Uterus (tissue), 4 donors: ENCODE data around the gene TSGA10IP. TPM values are rescaled to one million over a fixed set of nuclear protein-coding genes. Genes with fewer than 3 reads are reported as not detected.

Experiments used
- total RNA-seq, 4 donors: library from RNA; depleted of rRNA in 3 of 4; stranded (reverse); fragments of >200 nt in 3 of 4; gene quantifications; one replicate each; pipeline versions ENCODE4 v1.1.0 to v1.2.4, GENCODE V29; 2014 to 2023
- donor health status: DM: yes; HTN: yes; CAD: no.

TSGA10IP gene
- total RNA-seq, 4 donors from 2014 or later, result not detected

Other genes starting within 250 kb of the TSGA10IP start
- gene KAT5, start 233.2 kb upstream of the TSGA10IP start, total RNA-seq, result 100 to 1,000 TPM in 2 of 4 donors, 10 to 100 TPM in 2; 37.1 to 113 (median 81.5) TPM
- gene RNASEH2C, start 224.7 kb upstream of the TSGA10IP start, total RNA-seq, result 100 to 1,000 TPM in 1 of 4 donors, 10 to 100 TPM in 3; 35.2 to 107 (median 65.4) TPM
- gene AP5B1, start 164.5 kb upstream of the TSGA10IP start, total RNA-seq, result 10 to 100 TPM in 1 of 4 donors, 1 to 10 TPM in 3; 2.4 to 17.1 (median 5.7) TPM
- 1 to 10 TPM in 1 of 4 donors, not detected in 3; 1.0 TPM for gene OVOL1, start 158.4 kb upstream of the TSGA10IP start, total RNA-seq
- 1 to 10 TPM in 1 of 4 donors, under 1 TPM in 1, not detected in 2; 0.58 to 2.6 TPM for gene SNX32, start 111.5 kb upstream of the TSGA10IP start, total RNA-seq
- 100 to 1,000 TPM; 227 to 514 (median 399) TPM for gene CFL1, start 87.3 kb upstream of the TSGA10IP start, total RNA-seq
- gene MUS81, start 85.0 kb upstream of the TSGA10IP start, total RNA-seq, result 100 to 1,000 TPM in 1 of 4 donors, 10 to 100 TPM in 3; 28.8 to 108 (median 75.0) TPM
- gene EFEMP2, start 72.7 kb upstream of the TSGA10IP start, total RNA-seq, result 100 to 1,000 TPM in 1 of 4 donors, 10 to 100 TPM in 3; 56.1 to 165 (median 87.3) TPM
- gene CTSW, start 65.6 kb upstream of the TSGA10IP start, total RNA-seq, result 1 to 10 TPM in 1 of 4 donors, under 1 TPM in 1, not detected in 2; 0.62 to 3.6 TPM
- gene FIBP, start 57.0 kb upstream of the TSGA10IP start, total RNA-seq, result 100 to 1,000 TPM in 1 of 4 donors, 10 to 100 TPM in 3; 39.7 to 239 (median 52.2) TPM
- 100 to 1,000 TPM in 1 of 4 donors, 10 to 100 TPM in 3; 22.3 to 141 (median 54.5) TPM for gene CCDC85B, start 54.8 kb upstream of the TSGA10IP start, total RNA-seq
- 1 to 10 TPM in 2 of 4 donors, not detected in 2; 2.9 to 3.9 TPM for gene FOSL1, start 45.1 kb upstream of the TSGA10IP start, total RNA-seq
- 10 to 100 TPM; 11.5 to 53.0 (median 29.7) TPM for gene C11orf68, start 26.4 kb upstream of the TSGA10IP start, total RNA-seq
- gene DRAP1, start 26.1 kb upstream of the TSGA10IP start, total RNA-seq, result 10 to 100 TPM in 3 of 4 donors, 1 to 10 TPM in 1; 9.2 to 83.0 (median 60.6) TPM
- gene SART1, start 16.3 kb downstream of the TSGA10IP start, total RNA-seq, result 10 to 100 TPM; 10.3 to 77.9 (median 30.5) TPM
- gene EIF1AD, start 56.7 kb downstream of the TSGA10IP start, total RNA-seq, result 10 to 100 TPM; 15.6 to 38.2 (median 33.1) TPM
- 100 to 1,000 TPM in 2 of 4 donors, 10 to 100 TPM in 1, 1 to 10 TPM in 1; 8.7 to 136 (median 76.6) TPM for gene BANF1, start 57.0 kb downstream of the TSGA10IP start, total RNA-seq
- under 1 TPM in 1 of 4 donors, not detected in 3; 0.59 TPM for gene CST6, start 66.5 kb downstream of the TSGA10IP start, total RNA-seq
- under 1 TPM in 1 of 4 donors, not detected in 3; 0.26 TPM for gene CATSPER1, start 81.0 kb downstream of the TSGA10IP start, total RNA-seq
- gene GAL3ST3, start 103.7 kb downstream of the TSGA10IP start, total RNA-seq, result 1 to 10 TPM in 2 of 4 donors, under 1 TPM in 1, not detected in 1; 0.26 to 2.1 (median 1.9) TPM
- gene SF3B2, start 106.9 kb downstream of the TSGA10IP start, total RNA-seq, result 100 to 1,000 TPM in 2 of 4 donors, 10 to 100 TPM in 2; 59.9 to 195 (median 106) TPM
- 10 to 100 TPM in 3 of 4 donors, 1 to 10 TPM in 1; 2.9 to 79.2 (median 57.2) TPM for gene PACS1, start 124.8 kb downstream of the TSGA10IP start, total RNA-seq